A549 treated with DMSO at 1 μM for 4 hours (cell line): Measurements from ENCODE around the gene MAGEC3. TPM values are rescaled to one million over a fixed set of nuclear protein-coding genes. Genes with fewer than 3 reads are reported as not detected.

Experiments used
- total RNA-seq: library from RNA; stranded (reverse); fragments of 200-300 nt; extraction: Qiagen RNA extraction; gene quantifications from 5 replicates; pipeline ENCODE4 v1.2.3, GENCODE V29; 2022; ENCODE audit warnings: low read depth

Gene MAGEC3, protein sequence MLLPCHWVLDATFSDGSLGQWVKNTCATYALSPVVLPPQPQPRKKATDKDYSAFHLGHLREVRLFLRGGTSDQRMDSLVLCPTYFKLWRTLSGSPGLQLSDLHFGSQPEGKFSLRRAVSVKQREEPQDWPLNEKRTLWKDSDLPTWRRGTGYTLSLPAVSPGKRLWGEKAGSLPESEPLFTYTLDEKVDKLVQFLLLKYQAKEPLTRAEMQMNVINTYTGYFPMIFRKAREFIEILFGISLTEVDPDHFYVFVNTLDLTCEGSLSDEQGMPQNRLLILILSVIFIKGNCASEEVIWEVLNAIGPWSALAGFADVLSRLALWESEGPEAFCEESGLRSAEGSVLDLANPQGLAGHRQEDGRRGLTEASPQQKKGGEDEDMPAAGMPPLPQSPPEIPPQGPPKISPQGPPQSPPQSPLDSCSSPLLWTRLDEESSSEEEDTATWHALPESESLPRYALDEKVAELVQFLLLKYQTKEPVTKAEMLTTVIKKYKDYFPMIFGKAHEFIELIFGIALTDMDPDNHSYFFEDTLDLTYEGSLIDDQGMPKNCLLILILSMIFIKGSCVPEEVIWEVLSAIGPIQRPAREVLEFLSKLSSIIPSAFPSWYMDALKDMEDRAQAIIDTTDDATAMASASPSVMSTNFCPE
- total RNA-seq, result not detected in 5 replicates

DNA sequence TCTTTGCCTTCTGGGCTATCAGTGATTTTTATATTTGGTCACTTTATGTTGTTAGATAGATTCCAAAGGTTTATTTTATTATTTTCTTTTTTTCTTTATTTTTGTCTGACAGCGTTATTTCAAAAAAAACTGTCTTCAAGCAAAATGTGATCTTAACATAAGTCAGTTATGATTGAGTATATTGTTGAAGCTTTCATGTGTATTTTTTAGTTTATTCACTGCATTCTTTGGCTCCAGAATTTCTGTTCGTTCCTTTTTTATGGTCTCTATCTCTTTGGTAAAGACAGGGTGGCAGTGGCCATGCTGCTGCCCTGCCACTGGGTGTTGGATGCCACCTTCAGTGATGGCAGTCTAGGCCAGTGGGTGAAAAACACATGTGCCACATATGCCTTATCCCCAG is at the start of gene MAGEC3:
TSS of gene MAGEC3 (plus strand) at position 301 of the 400 bp plus-strand sequence. CDS start at position 301, 0 bp downstream.

DNA sequence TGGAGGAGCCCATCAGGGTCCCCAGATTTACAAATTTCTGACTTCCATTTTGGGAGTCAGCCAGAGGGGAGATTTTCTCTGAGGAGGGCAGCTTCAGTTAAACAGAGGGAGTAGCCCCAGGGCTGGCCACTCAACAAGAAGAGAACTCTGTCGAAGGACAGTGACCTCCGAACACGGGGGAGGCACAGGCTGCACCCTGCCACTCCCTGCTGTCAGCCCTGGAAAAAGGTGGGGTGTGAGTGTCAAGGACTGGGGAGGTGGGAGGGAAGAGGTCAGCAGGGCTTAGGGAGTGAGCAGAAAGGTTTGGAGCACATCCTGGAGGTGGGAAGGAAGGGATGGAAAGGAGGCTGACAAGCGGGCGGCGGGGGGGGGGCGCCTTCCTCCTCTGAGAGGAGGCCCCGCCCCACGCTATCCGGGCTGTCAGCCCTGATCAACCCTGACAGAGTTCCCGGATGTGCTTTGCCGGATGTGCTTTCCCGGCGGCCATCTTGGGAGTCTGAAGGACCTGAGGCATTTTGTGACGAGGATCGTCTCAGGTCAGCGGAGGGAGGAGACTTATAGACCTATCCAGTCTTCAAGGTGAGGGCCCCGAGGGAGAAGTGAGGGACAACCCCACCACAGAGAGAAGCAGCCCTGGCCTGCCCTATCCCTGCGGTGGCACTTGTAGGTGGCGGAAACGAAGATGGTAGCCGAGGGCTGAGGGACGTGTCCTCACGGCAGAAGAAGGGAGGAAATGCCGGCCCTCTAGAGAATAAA is 65.5 kb downstream of the MAGEC3 start, which contains the start of gene MAGEC1:
TSS of gene MAGEC1 (plus strand) at position 495 of the 756 bp plus-strand sequence. CDS start 1,179 bp downstream, outside the sequence.

Other genes starting within 250 kb of the MAGEC3 start
- gene SPANXA2, start 248.6 kb upstream of the MAGEC3 start, total RNA-seq, result 0.17 to 0.27 TPM (median 0.26 TPM) in 3 of 5 replicates, not detected in the others
- 0.17 TPM in 1 of 5 replicates, not detected in the others for gene SPANXD, start 139.6 kb upstream of the MAGEC3 start, total RNA-seq
- 0.02 to 0.16 TPM (median 0.04 TPM) in 4 of 5 replicates, not detected in the other for gene MAGEC1, start 65.6 kb downstream of the MAGEC3 start, total RNA-seq